GM12801 (cell line): ENCODE measurements around the gene FOXJ3.

Experiments used
- CTCF ChIP-seq: IDR thresholded peaks from one replicate; pipeline ENCODE4 v1.5.1; 2011; ENCODE audit warnings: control low read depth; ENCODE audit not compliant: insufficient read length; ENCODE audit errors: extremely low read depth

FOXJ3 gene

GRCh38 chr1:42334240-42335049 lies 590 bp downstream of the FOXJ3 start:
- no peak for TF ChIP-seq CTCF

- no peak for TF ChIP-seq CTCF
Measured at GRCh38 chr1:42333662-42334239, 1.3 kb downstream of the FOXJ3 start.

GRCh38 chr1:42332877-42333276 lies 2.2 kb downstream of the FOXJ3 start:
- no peak for TF ChIP-seq CTCF

DNA sequence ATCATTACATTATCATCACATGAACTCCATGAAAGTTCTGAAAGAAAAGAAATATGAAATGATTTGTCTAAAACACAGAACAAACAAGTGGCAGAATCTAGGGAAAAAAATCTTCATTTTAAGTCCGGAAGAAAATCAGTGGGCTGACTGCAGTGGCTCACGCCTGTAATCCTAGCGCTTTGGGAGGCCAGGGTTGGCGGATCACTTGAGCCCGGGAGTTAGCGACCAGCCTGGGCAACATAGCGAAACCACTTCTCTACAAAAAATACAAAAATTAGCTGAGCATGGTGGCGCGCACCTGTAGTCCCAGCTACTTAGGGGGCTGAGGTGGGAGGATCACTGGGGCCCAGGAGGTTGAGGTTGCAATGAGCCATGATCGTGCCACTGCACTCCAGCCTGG lies 4.8 kb downstream of the FOXJ3 start:
- no peak for TF ChIP-seq CTCF

DNA sequence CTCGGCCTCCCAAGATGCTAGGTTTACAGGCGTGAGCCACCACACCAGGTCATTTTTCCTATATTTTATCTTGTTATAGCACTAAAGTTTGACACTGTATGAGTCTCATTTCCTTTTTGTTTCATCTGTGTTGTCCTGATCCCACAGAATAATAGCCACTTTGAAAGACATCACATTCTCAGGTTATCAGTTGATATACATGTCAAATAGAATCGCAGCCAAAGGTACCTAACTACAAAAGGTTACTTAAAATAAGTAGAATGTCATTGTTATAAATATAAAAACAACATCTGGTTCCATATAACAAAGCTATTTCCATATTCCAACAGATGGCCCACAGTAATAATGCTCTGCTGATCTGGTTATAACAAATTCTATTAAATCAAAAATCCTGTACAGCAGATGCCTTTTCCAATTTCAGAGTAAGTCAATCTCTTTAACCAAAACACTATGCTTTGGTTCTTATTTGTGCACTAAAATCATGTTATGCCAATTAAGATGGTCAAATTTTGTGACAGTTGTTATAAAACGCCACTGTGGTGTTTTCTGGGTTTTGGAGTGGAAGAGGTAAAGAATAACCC lies 6.0 kb downstream of the FOXJ3 start:
- no peak for TF ChIP-seq CTCF

- no peak for TF ChIP-seq CTCF
Measured at GRCh38 chr1:42328047-42328625, 6.9 kb downstream of the FOXJ3 start.

DNA sequence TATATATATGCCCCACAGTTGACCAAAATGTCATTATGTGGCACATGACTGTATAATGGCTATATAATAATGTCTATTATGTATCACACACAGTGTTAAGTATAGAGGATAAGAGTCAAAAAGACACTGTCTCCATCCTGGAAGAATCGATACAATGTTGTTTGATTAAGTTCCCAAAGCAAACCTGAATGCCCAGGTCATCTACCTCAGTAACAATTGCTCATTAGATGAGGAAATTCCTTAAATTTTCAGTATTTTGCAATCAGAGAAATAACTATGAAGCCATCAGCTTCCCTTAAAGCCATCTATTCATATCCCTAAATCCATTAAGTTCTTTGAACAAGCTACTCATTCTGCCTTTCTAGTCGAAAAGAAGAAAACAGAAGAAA lies 10.0 kb downstream of the FOXJ3 start:
- no peak for TF ChIP-seq CTCF
